Panc1 (cell line): Measurements from ENCODE around the gene PFKL.

Experiments
- CTCF ChIP-seq: fragments of 450-650 bp; IDR thresholded peaks from 2 replicates; pipeline ENCODE4 v1.5.1; 2017; ENCODE audit warnings: mild to moderate bottlenecking
- POLR2AphosphoS5 ChIP-seq: IDR thresholded peaks from 2 replicates; pipeline ENCODE4 v1.6.1; 2012; ENCODE audit warnings: mild to moderate bottlenecking, low read depth, low read length, moderate library complexity
- REST ChIP-seq, 2 experiments: IDR thresholded peaks; 2 replicates each; pipeline ENCODE4 v1.6.1; 2011 to 2012; ENCODE audit warnings: low read depth in 2 of 2, control low read depth in 1 of 2, low read length in 1 of 2, mild to moderate bottlenecking in 1 of 2, moderate library complexity in 1 of 2; ENCODE audit not compliant: insufficient read depth in 1 of 2
- SIN3A ChIP-seq: IDR thresholded peaks from 2 replicates; pipeline ENCODE4 v1.6.1; 2012; ENCODE audit warnings: low read depth, mild to moderate bottlenecking, low read length, moderate library complexity, borderline replicate concordance; ENCODE audit not compliant: insufficient read depth
- TCF7L2 ChIP-seq: IDR thresholded peaks from 2 replicates; pipeline ENCODE4 v1.6.1; 2011; ENCODE audit warnings: mild to moderate bottlenecking, low read depth, low read length, inconsistent platforms

- TF ChIP-seq CTCF = no peak
- TF ChIP-seq POLR2AphosphoS5 = no peak
- TF ChIP-seq REST (IDR thresholded peaks at IDR 0.05; ENCODE audit: insufficient read depth in 1 of 2, low read depth in 2 of 2, low read length in 1 of 2) = no peak
- no peak for TF ChIP-seq SIN3A
- no peak for TF ChIP-seq TCF7L2
Measured at GRCh38 chr21:44263768-44264167, 36.1 kb upstream of the PFKL start.
